Karpas-422 (cell line): ENCODE data around the gene CCDC9. TPM values are rescaled to one million over a fixed set of nuclear protein-coding genes. Genes with fewer than 3 reads are reported as not detected.
"Not testable (repeated sequence)": the region's sequence is repeated elsewhere in the genome, so short reads cannot be mapped to it uniquely, and the experiment has no call there.

ENCODE experiments used
- DNase-seq: peaks from one replicate; pipeline ENCODE4 v3.0.0-alpha.2; 2015
- H2AFZ ChIP-seq: fragments of 200-600 bp; sonication (generic); 2 replicates; pipeline ENCODE4 v1.6.1; 2014; ENCODE audit warnings: antibody characterized with exemption, low read length, mixed read lengths
- H3K27ac ChIP-seq: fragments of 200-600 bp; sonication (generic); 2 replicates; pipeline ENCODE4 v1.5.1; 2014; ENCODE audit warnings: mild to moderate bottlenecking, low read length, moderate library complexity
- H3K27me3 ChIP-seq: fragments of 200-600 bp; sonication (generic); 2 replicates; pipeline ENCODE4 v1.6.1; 2014; ENCODE audit warnings: low read length, mixed read lengths
- H3K36me3 ChIP-seq: fragments of 200-600 bp; sonication (generic); 2 replicates; pipeline ENCODE4 v1.6.1; 2014; ENCODE audit warnings: low read length, mixed read lengths; ENCODE audit not compliant: insufficient read depth
- H3K4me1 ChIP-seq: fragments of 200-600 bp; sonication (generic); 2 replicates; pipeline ENCODE4 v1.6.1; 2014; ENCODE audit warnings: mild to moderate bottlenecking, low read length, mixed read lengths
- H3K4me2 ChIP-seq: fragments of 200-600 bp; sonication (generic); 2 replicates; pipeline ENCODE4 v1.6.1; 2014; ENCODE audit warnings: low read length, low read depth, mild to moderate bottlenecking; ENCODE audit not compliant: poor library complexity, severe bottlenecking
- H3K4me3 ChIP-seq: fragments of 200-600 bp; sonication (generic); 2 replicates; pipeline ENCODE4 v1.5.1; 2014; ENCODE audit warnings: mild to moderate bottlenecking, antibody characterized with exemption, low read length, mixed read lengths
- H3K79me2 ChIP-seq: fragments of 200-600 bp; sonication (generic); 2 replicates; pipeline ENCODE4 v1.6.1; 2014; ENCODE audit warnings: mild to moderate bottlenecking, low read length, mixed read lengths
- H3K9ac ChIP-seq: fragments of 200-600 bp; sonication (generic); 2 replicates; pipeline ENCODE4 v1.6.0; 2014; ENCODE audit warnings: low read length
- H3K9me2 ChIP-seq: fragments of 200-600 bp; sonication (generic), shearing (Covaris generic); replicated peaks from 2 replicates; pipeline ENCODE4 v1.6.0; 2014; ENCODE audit warnings: mild to moderate bottlenecking, low read length, moderate library complexity; ENCODE audit not compliant: insufficient read depth
- H3K9me3 ChIP-seq: fragments of 300-700, 200-600 bp; sonication (generic); 2 replicates; pipeline ENCODE4 v1.6.1; 2014; ENCODE audit warnings: low read length, mixed read lengths
- H4K20me1 ChIP-seq: fragments of 200-600 bp; sonication (generic); 2 replicates; pipeline ENCODE4 v1.6.1; 2014; ENCODE audit warnings: mild to moderate bottlenecking, antibody characterized with exemption, low read length, low read depth; ENCODE audit not compliant: insufficient read depth
- total RNA-seq: library from RNA; depleted of rRNA; stranded (reverse); fragments of >200 nt; shearing (Covaris generic); gene quantifications from 2 replicates; pipeline ENCODE4 v1.2.3, GENCODE V29; 2014; ENCODE audit warnings: low replicate concordance

The CCDC9 gene
- total RNA-seq, 1 experiment from 2014 or later, result 2.2 TPM

DNA sequence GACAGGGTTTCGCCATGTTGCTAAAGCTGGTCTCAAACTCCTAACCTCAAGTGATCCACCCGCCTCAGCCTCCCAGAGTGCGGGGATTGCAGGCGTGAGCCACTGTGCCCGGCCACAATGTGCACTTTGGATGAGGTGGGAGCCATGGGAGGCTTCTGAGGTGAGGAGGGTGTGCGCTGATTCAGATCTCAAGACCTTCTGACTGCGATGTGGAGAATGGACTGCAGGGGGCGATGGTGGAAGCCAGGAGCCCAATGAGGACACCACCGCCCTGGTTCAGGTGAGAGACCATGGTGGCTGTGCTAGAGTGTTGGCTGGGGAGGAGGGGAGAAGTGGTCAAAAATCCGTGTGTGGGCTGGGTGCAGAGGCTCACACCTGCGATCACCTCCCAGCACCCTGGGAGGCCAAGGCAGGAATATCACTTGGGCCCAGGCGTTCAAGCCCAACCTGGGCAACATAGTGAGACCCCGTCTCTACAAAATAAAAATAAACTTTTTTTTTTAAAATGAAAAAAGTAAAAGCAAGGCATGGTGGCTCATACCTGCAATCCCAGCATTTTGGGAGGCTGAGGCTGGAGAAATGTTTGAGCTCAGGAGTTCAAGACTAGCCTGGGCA lies 24.0 kb downstream of the CCDC9 start:
- Histone ChIP-seq H3K36me3 (no peaks in the 10 kb centered on the region), H3K9me3 (no peaks in the 10 kb centered on the region), H3K4me3 (no peak overlapping the region), H3K9ac (no peak overlapping the region), H2AFZ (no peak overlapping the region), H3K4me2 (no peak overlapping the region), H3K27ac (no peak overlapping the region), H3K27me3 (no peaks in the 10 kb centered on the region), H3K4me1 (peaks cover 45% of the 10 kb centered on the region), H4K20me1 (0 out of 2 replicates have a peak, but pooled peaks cover 10% of the 10 kb centered on the region), H3K9me2 (no peaks in the 10 kb centered on the region), H3K79me2 (peaks cover 5% of the 10 kb centered on the region; the same call in 1 of the 2 replicates)
- DNase-seq, result peak; percentile 84

GRCh38 chr19:47283405-47284059 lies 27.2 kb downstream of the CCDC9 start:
- Histone ChIP-seq H2AFZ (no peak overlapping the region), H3K27ac (peak overlapping the region; percentile 48), H3K9me2 (no peaks in the 10 kb centered on the region), H3K4me1 (peaks cover 25% of the 10 kb centered on the region), H3K9me3 (no peaks in the 10 kb centered on the region), H4K20me1 (no peaks in the 10 kb centered on the region), H3K27me3 (no peaks in the 10 kb centered on the region), H3K79me2 (no peaks in the 10 kb centered on the region), H3K9ac (no peak overlapping the region), H3K36me3 (no peaks in the 10 kb centered on the region), H3K4me2 (peak overlapping the region; percentile 36), H3K4me3 (no peak overlapping the region)
- peak; percentile 89 for DNase-seq

- DNase-seq, result peak; percentile 89
- no peaks in the 10 kb centered on the region for H3K79me2 ChIP-seq
- peaks cover 34% of the 10 kb centered on the region for H3K4me1 ChIP-seq
- H3K36me3 ChIP-seq, result no peaks in the 10 kb centered on the region
- no peaks in the 10 kb centered on the region for H3K27me3 ChIP-seq
- no peak overlapping the region for H2AFZ ChIP-seq
- no peak overlapping the region for H3K4me2 ChIP-seq
- peak overlapping the region; percentile 48; the same call in 1 of the 2 replicates for H3K27ac ChIP-seq
- H3K9ac ChIP-seq, result no peak overlapping the region
- no peaks in the 10 kb centered on the region for H4K20me1 ChIP-seq
- no peaks in the 10 kb centered on the region for H3K9me2 ChIP-seq
- no peaks in the 10 kb centered on the region for H3K9me3 ChIP-seq
- no peak overlapping the region for H3K4me3 ChIP-seq
These were observed 28.1 kb downstream of the CCDC9 start for GRCh38 chr19:47284324-47284899.

DNA sequence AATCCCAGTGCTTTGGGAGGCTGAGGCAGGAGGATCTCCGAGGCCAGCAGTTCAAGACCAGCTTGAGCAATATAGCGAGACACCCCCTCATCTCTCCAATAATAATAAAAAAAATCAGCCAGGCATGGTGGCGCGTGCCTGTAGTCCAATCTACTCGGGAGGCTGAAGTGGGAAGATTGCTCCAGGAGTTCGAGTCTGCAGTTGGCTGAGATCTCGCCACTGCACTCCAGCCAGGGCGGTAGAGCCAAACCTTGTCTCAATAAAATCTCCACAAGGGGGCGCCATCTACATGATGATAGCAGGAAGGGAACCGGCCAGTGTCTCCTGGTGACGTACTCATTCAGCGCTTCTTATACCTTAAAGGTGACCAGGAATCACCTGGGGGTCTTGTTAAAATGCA lies 39.7 kb downstream of the CCDC9 start:
- peak; percentile 96 for DNase-seq
- no peaks in the 10 kb centered on the region for H3K27me3 ChIP-seq
- no peak overlapping the region for H3K4me3 ChIP-seq
- H3K9me3 ChIP-seq, result no peaks in the 10 kb centered on the region
- no peak overlapping the region for H2AFZ ChIP-seq
- no peak overlapping the region for H3K4me2 ChIP-seq
- no peaks in the 10 kb centered on the region for H4K20me1 ChIP-seq
- peaks cover 5% of the 10 kb centered on the region for H3K4me1 ChIP-seq
- H3K79me2 ChIP-seq, result no peaks in the 10 kb centered on the region
- no peaks in the 10 kb centered on the region for H3K36me3 ChIP-seq
- no peaks in the 10 kb centered on the region for H3K9me2 ChIP-seq
- no peak overlapping the region for H3K9ac ChIP-seq
- no peak overlapping the region for H3K27ac ChIP-seq

- not testable (repeated sequence) for H3K27me3 ChIP-seq, H3K4me1 ChIP-seq, H3K4me2 ChIP-seq, H3K9me3 ChIP-seq, H3K27ac ChIP-seq, DNase-seq, H3K36me3 ChIP-seq, H3K4me3 ChIP-seq, H3K9me2 ChIP-seq, H3K79me2 ChIP-seq, H4K20me1 ChIP-seq, H2AFZ ChIP-seq, H3K9ac ChIP-seq
These were observed 44.5 kb downstream of the CCDC9 start for GRCh38 chr19:47300867-47301266.

GRCh38 chr19:47302249-47302648 lies 45.9 kb downstream of the CCDC9 start:
- H3K27ac ChIP-seq, result no peak overlapping the region
- no peak overlapping the region for H2AFZ ChIP-seq
- no peaks in the 10 kb centered on the region for H3K36me3 ChIP-seq
- H3K9ac ChIP-seq, result no peak overlapping the region
- peaks cover 5% of the 10 kb centered on the region for H3K4me1 ChIP-seq
- H3K4me2 ChIP-seq, result no peak overlapping the region
- no peaks in the 10 kb centered on the region for H3K9me3 ChIP-seq
- no peaks in the 10 kb centered on the region for H3K9me2 ChIP-seq
- no peaks in the 10 kb centered on the region for H3K79me2 ChIP-seq
- DNase-seq, result no peak
- H3K4me3 ChIP-seq, result no peak overlapping the region
- no peaks in the 10 kb centered on the region for H4K20me1 ChIP-seq
- no peaks in the 10 kb centered on the region for H3K27me3 ChIP-seq

DNA sequence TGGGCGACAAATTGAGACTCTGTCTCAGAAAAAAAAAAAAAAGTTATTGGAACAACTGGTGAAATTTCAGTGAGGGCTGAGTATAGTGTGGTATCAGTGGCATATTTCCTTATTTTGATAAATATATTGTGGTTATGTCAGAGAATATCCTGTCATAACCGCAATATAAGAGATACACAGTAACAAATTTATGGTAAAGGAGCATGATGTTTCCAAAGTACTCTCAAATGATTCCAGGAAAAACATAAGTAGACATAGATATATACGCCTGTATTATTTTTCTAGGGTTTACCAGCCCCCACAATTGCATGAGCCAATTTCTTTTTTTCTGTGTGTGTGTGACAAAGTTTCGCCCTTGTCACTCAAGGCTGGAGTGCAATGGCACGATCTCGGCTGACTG lies 47.6 kb downstream of the CCDC9 start:
- no peaks in the 10 kb centered on the region for H3K9me2 ChIP-seq
- H3K4me3 ChIP-seq, result no peak overlapping the region
- H3K4me1 ChIP-seq, result peaks cover 7% of the 10 kb centered on the region
- no peak overlapping the region for H3K4me2 ChIP-seq
- H3K36me3 ChIP-seq, result no peaks in the 10 kb centered on the region
- H2AFZ ChIP-seq, result no peak overlapping the region
- no peak overlapping the region for H3K27ac ChIP-seq
- H3K27me3 ChIP-seq, result no peaks in the 10 kb centered on the region
- H3K9me3 ChIP-seq, result no peaks in the 10 kb centered on the region
- no peak for DNase-seq
- H3K9ac ChIP-seq, result no peak overlapping the region
- H3K79me2 ChIP-seq, result no peaks in the 10 kb centered on the region
- no peaks in the 10 kb centered on the region for H4K20me1 ChIP-seq

- no peaks in the 10 kb centered on the region for H3K9me3 ChIP-seq
- H2AFZ ChIP-seq, result no peak overlapping the region
- no peaks in the 10 kb centered on the region for H4K20me1 ChIP-seq
- H3K4me2 ChIP-seq, result no peak overlapping the region
- peak; percentile 74 for DNase-seq
- no peaks in the 10 kb centered on the region for H3K79me2 ChIP-seq
- no peaks in the 10 kb centered on the region for H3K9me2 ChIP-seq
- H3K27me3 ChIP-seq, result no peaks in the 10 kb centered on the region
- H3K4me3 ChIP-seq, result no peak overlapping the region
- no peak overlapping the region for H3K27ac ChIP-seq
- H3K36me3 ChIP-seq, result no peaks in the 10 kb centered on the region
- no peak overlapping the region for H3K9ac ChIP-seq
- peaks cover 13% of the 10 kb centered on the region for H3K4me1 ChIP-seq
These were observed 49.0 kb downstream of the CCDC9 start for GRCh38 chr19:47305309-47305751.
